HG02840 (cell line): ENCODE results near the gene UACA.
"Not testable (repeated sequence)": the region's sequence is repeated elsewhere in the genome, so short reads cannot be mapped to it uniquely, and the experiment has no call there.

Experiments
- ATAC-seq: cut with Tn5 transposase; IDR thresholded peaks from one replicate; pipeline ENCODE4 v1.9.1; 2021; ENCODE audit warnings: mild to moderate bottlenecking, moderate library complexity, moderate number of reproducible peaks; ENCODE audit not compliant: unreplicated experiment, low FRiP score

The UACA gene

DNA sequence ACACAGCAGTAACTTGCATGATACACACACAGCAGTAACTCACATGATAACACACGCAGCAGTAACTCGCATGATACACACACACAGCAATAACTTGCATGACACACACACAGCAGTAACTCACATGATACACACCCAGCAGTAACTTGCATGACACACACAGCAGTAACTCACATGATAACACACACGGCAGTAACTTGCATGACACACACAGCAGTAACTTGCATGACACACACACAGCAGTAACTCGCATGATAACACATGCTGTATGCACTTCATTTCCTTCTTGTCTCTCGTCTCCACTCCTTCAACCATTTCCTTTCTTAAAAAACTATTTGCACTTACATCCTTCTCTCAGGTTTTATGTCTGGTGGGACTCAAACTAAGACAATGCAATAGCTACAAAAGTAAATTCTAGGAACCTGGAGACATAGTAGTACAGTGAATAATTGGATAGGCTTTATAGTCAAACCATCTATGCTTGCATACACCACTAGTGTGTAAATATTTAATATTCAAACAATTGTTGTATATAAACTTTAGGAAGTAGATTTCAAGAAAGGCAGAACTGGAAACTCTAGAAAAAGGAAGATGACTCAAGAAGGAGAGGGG is 130.8 kb downstream of the UACA start:
- ATAC-seq: no peak

GRCh38 chr15:70632079-70632478 is 131.3 kb downstream of the UACA start:
- ATAC-seq: no peak

GRCh38 chr15:70629735-70630273 is 133.6 kb downstream of the UACA start:
- ATAC-seq: no peak

GRCh38 chr15:70628549-70628896 is 134.8 kb downstream of the UACA start:
- ATAC-seq: no peak

DNA sequence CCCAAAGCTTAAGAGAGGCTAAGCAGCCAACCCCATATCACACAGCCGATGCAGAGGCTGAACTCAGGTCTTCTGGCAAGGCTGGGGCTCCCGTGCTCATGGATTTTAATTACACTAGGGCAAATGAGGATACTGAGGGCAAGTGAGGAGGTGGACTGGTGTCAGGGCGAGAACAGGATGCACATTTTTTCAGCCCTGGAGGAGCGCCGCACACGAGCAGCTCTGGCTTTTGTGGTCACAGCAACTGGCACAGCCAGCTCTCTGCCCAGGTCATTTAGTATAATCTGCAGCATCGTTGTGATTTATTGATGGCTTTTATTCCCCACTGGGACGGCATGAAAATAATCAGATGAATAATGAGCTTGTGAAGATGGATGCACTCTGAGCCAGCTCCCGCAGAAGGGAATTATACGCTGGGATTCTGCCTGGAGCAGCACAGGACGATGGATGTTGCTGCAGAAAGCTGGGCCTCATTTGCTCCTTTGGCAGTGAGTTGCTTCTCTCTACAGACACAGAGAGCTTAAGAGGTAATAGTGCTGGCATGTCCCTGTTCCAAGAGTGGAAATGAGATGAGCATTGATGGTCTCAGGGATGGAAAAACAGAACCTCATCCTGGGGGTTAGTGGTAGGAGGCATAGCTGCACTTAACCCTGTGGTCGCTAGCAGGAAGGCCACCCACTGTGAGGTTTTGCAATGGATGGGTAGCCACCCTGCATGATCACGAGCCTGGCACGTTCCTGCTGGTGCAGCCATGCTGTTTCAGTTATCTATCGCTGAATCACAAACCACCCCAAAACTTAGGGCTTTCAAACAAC is 135.4 kb downstream of the UACA start:
- no peak for ATAC-seq

DNA sequence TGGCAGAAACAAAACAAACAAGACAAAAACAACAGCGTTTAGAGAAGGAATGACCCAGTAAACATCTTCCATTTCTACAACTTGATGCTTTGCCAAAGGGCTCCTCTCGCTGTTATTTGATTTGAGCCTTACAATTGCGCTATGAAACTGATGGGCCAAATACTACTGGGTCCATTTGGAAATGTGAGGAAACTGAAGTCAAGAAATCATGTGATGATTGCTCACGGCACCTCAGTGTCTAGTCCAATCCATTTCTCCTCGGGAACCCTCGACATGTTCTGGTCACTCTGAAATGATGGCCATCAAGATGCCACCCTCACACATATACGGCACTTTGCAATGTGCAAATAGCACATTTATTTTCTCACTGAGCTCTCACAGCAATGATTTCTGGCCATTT is 136.0 kb downstream of the UACA start:
- no peak for ATAC-seq

DNA sequence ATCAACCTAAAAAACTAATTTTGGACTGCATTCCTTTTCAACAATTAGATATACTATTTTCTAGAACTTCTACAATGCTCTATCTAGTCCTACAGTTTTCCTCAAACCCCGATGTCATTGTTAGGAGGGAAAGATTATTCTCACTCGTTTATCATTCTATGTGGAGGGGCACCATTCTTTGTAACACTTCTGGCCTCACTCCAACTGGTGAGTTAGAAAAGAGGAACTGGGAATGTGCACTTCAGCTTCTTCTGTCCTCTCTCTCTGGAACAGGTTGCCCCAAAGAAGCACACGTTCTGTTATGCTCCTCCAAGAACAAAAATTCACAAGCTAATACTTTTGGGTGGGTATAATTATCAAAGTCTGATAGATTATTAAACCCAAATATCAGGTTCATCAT is 137.9 kb downstream of the UACA start:
- no peak for ATAC-seq

- no peak for ATAC-seq
These were observed 138.3 kb downstream of the UACA start for GRCh38 chr15:70625011-70625410.

- no peak for ATAC-seq
These were observed 144.4 kb downstream of the UACA start for GRCh38 chr15:70618929-70619328.

DNA sequence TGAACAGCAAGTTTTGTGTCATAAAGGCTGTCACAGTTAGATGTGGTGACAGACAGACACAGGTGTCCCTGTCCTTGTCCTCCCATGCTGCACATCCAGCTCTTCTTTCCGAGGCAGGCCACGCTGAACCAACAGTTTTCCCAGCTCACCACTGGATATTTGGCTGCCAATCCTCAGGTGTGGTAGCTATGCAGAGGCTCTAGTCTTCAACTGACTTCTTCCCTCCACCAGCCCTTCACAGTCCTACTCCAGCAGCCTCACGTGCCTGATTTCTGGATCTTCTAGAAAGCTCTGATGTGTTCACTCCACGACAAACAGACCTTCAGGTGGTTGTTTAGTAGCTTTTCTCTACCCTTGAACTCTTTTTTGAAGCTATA is 145.5 kb downstream of the UACA start:
- no peak for ATAC-seq

DNA sequence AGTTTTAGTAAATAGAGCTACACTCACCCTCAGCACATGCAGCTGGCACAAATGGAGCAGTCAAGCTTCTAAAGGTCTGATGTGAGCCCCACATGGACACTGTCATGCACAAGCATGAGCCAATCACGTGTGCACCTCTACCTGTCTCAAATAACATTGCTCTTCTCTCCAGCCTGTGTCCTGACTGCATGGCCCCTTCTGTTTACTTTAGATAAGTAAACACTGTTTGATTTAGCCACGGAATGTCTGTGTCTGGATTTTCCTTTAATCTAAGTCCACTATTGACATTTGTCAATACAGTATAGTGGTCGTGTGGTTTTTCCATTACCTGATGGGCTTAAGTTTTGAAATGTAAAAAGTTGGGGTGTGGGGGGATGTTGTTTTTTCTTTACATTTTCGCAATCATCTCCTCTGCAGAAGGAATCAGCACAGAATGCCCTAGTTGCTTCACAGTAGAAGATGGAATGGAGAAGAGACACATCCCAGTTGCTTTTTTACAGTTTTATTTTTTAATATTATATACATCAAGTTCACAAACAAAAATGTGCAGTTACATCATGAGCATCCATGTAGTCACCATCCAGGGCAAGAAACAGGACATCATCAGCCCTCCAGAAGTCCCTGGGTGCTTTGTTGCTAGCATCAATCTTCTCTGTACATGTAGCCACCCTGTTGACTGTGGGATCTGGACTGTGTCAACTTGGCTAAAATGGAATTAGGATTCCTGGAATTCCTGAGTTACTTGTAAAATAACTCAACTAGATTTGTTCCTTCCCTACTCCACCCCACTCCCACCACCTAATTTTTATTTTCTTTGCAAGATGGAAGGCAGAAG is 146.1 kb downstream of the UACA start:
- no peak for ATAC-seq

DNA sequence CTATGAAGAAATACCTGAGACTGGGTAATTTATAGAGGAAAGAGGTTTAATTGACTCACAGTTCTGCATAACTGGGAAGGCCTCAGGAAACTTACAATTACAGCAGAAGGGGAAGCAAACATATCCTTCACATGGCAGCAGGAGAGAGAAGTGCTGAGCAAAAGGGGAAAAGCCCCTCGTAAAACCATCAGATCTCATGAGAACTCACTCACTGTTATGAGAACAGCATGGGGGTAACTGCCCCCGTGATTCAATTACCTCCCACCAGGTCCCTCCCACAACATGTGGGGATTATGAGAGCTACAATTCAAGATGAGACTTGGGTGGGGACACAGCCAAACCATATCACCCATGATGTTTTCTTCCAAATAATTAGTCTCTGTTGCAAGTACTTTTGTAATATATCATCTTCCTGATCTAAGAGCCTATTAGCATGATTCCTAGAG is 147.0 kb downstream of the UACA start:
- not testable (repeated sequence) for ATAC-seq

- no peak for ATAC-seq
These were observed 147.7 kb downstream of the UACA start for GRCh38 chr15:70615435-70616310.

DNA sequence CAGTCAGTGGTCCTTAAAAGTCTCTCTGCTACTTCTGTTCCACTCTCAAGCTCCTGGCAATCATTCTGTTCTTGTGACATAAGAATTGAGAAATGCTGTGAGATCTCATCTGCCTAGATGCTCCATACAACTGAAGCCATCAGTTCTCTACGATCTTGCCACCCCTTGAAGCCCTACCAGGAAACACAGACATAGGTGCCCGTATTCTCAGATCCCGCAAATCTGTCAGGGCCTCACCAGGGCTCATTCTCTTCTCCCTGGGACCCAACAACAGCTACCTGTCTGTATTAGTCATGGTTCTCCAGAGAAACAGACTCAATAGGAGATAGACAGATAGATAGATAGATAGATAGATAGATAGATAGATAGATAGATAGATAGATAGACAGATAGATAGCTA is 149.1 kb downstream of the UACA start:
- ATAC-seq: no peak

- no peak for ATAC-seq
These were observed 150.1 kb downstream of the UACA start for GRCh38 chr15:70613271-70613670.

GRCh38 chr15:70611286-70611685 is 152.1 kb downstream of the UACA start:
- no peak for ATAC-seq

DNA sequence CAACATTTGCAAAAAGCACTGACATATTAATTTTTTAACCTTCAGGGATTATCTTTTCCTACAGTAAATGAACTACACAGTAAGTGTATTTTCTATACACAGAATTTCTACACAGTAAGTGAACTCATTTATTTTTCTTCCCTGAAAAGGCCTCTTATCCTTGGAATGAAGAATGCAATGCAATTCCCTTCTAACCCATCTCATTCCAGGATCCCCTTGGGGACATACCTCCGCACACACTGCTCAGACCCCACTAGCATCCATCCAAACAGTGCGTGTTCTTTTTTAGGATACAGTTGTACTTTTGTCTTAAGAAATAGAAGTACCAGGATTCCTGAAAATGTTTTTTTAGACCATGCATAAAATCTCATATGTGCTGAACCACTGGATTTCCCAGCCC is 152.8 kb downstream of the UACA start:
- no peak for ATAC-seq

GRCh38 chr15:70609889-70610288 is 153.5 kb downstream of the UACA start:
- ATAC-seq: no peak

GRCh38 chr15:70608144-70608543 is 155.2 kb downstream of the UACA start:
- ATAC-seq: no peak
